ENCODE measurements around the gene SMARCD1. TPM values are rescaled to one million over a fixed set of nuclear protein-coding genes. Genes with fewer than 3 reads are reported as not detected.
A peak's percentile ranks its signal among the peaks of the same experiment; 100 is the strongest.

The SMARCD1 gene
- total RNA-seq, 1 donor from 2014 or later, result 108 TPM

GRCh38 chr12:50105913-50106450, 20.8 kb downstream of the SMARCD1 start:
- H3K36me3 Mint-ChIP-seq (ENCODE audit: low read depth), result peaks cover 22% of the 10 kb centered on the region
- CTCF ChIA-PET, result interaction anchor here (0.8 kb wide), 1 partner anchor 36 kb away, joined by 3 read pairs; no protein-coding TSS in a partner anchor
- no peak for TF ChIP-seq CTCF (IDR thresholded peaks at IDR 0.05)

GRCh38 chr12:50106907-50107306, 21.8 kb downstream of the SMARCD1 start:
- intact Hi-C loops (cut with micrococcal nuclease), result no loop called here
- Mint-ChIP-seq H3K27ac (no peak overlapping the region), H3K4me1 (peaks cover 45% of the 10 kb centered on the region), H3K4me3 (no peak overlapping the region), H3K36me3 (ENCODE audit: low read depth) (peaks cover 14% of the 10 kb centered on the region), H3K27me3 (no peaks in the 10 kb centered on the region), H3K9me3 (no peaks in the 10 kb centered on the region)
- no peak for TF ChIP-seq CTCF (IDR thresholded peaks at IDR 0.05)
- no peak for DNase-seq
- ATAC-seq (ENCODE audit: low read depth), result no peak
- CTCF ChIA-PET, result interaction anchor here (0.6 to 0.8 kb wide), 2 partner anchors 37 to 69 kb away, joined by 3 read pairs; no protein-coding TSS in a partner anchor
- POLR2A ChIA-PET, result interaction anchor here (8.0 kb wide), 1 partner anchor 19 kb away, joined by 262 read pairs; the partner anchor contains the start of gene SMARCD1

More at GRCh38 chr12:50105913-50106450, 20.8 kb downstream of the SMARCD1 start:
- DNase-seq (no peak), ATAC-seq (ENCODE audit: low read depth) (no peak)
- Mint-ChIP-seq H3K27ac (no peak overlapping the region), H3K9me3 (no peaks in the 10 kb centered on the region), H3K27me3 (no peaks in the 10 kb centered on the region), H3K4me1 (peaks cover 38% of the 10 kb centered on the region), H3K4me3 (no peak overlapping the region)
- POLR2A ChIA-PET, result interaction anchor here (8.0 kb wide), 1 partner anchor 18 kb away, joined by 262 read pairs; the partner anchor contains the start of gene SMARCD1
- intact Hi-C loops (cut with micrococcal nuclease), result no loop called here

- no peak for ATAC-seq (ENCODE audit: low read depth)
- H3K27me3 Mint-ChIP-seq, result no peaks in the 10 kb centered on the region
- peaks cover 50% of the 10 kb centered on the region for H3K4me1 Mint-ChIP-seq
- TF ChIP-seq CTCF (IDR thresholded peaks at IDR 0.05), result no peak
- peak overlapping the region; percentile 82 for H3K27ac Mint-ChIP-seq
- DNase-seq, result no peak
- no peak overlapping the region for H3K4me3 Mint-ChIP-seq
- peaks cover 17% of the 10 kb centered on the region for H3K36me3 Mint-ChIP-seq (ENCODE audit: low read depth)
- H3K9me3 Mint-ChIP-seq, result no peaks in the 10 kb centered on the region
- intact Hi-C loops (cut with micrococcal nuclease), result no loop called here
- CTCF ChIA-PET, result interaction anchor here (0.6 to 1.5 kb wide), 4 partner anchors 20 to 68 kb away, joined by 3 to 7 read pairs (median 4); partner anchors contain the start of gene CERS5
- POLR2A ChIA-PET, result interaction anchor here (0.6 to 8.0 kb wide), 2 partner anchors 20 to 45 kb away, joined by 5 to 262 read pairs; partner anchors contain the start of gene SMARCD1
These were observed 22.5 kb downstream of the SMARCD1 start for GRCh38 chr12:50107416-50108268.

- peaks cover 16% of the 10 kb centered on the region for H3K36me3 Mint-ChIP-seq (ENCODE audit: low read depth)
- H3K4me3 Mint-ChIP-seq, result no peak overlapping the region
- H3K27me3 Mint-ChIP-seq, result no peaks in the 10 kb centered on the region
- no peaks in the 10 kb centered on the region for H3K9me3 Mint-ChIP-seq
- TF ChIP-seq CTCF (IDR thresholded peaks at IDR 0.05), result no peak
- intact Hi-C loops (cut with micrococcal nuclease), result no loop called here
- ChIA-PET POLR2A (interaction anchor here (0.6 to 8.0 kb wide), 5 partner anchors 12 to 281 kb away, joined by 4 to 262 read pairs (median 5); partner anchors contain the start of genes CERS5, NCKAP5L and SMARCD1), CTCF (interaction anchor here (1.5 to 4.2 kb wide), 5 partner anchors 20 to 24 kb away, joined by 7 to 48 read pairs (median 25); partner anchors contain the start of gene SMARCD1)
- DNase-seq (no peak), ATAC-seq (ENCODE audit: low read depth) (no peak)
- H3K4me1 Mint-ChIP-seq, result peaks cover 53% of the 10 kb centered on the region
- H3K27ac Mint-ChIP-seq, result peak overlapping the region; percentile 95
These were observed 24.2 kb downstream of the SMARCD1 start for GRCh38 chr12:50109319-50109718.
